Gastroesophageal sphincter (tissue), 4 donors: ENCODE measurements around the gene KDM6B. TPM values are rescaled to one million over a fixed set of nuclear protein-coding genes. Genes with fewer than 3 reads are reported as not detected.

Experiments
- ATAC-seq: fragments of 150-250 bp; one replicate; pipeline ENCODE4 v1.9.1; 2016; ENCODE audit warnings: mild to moderate bottlenecking, moderate library complexity
- H3K27ac ChIP-seq, 4 donors: fragments of 200-600 bp; sonication (generic) in 3 of 4; 1 replicate in 3 of 4; 2 replicates in 1 of 4; pipeline ENCODE4 v1.5.1; 2016 to 2019
- H3K27me3 ChIP-seq: fragments of 200-600 bp; sonication (generic); one replicate; pipeline ENCODE4 v1.5.1; 2019
- H3K36me3 ChIP-seq, 2 donors: fragments of 200-600 bp; sonication (generic); one replicate each; pipeline ENCODE4 v1.5.1; 2019; ENCODE audit warnings: control low read depth in 1 of 2
- H3K4me1 ChIP-seq, 3 donors: fragments of 200-600 bp; sonication (generic); 1 replicate in 2 of 3; 2 replicates in 1 of 3; pipeline ENCODE4 v1.5.1; 2016 to 2019; ENCODE audit warnings: control low read depth in 2 of 3
- H3K4me3 ChIP-seq, 2 donors: fragments of 200-600 bp; sonication (generic); one replicate each; pipeline ENCODE4 v1.5.1; 2019; ENCODE audit warnings: mild to moderate bottlenecking in 1 of 2, moderate library complexity in 1 of 2
- H3K9me3 ChIP-seq, 3 donors: fragments of 200-600 bp; sonication (generic); one replicate each; pipeline ENCODE4 v1.5.1; 2017 to 2019; ENCODE audit warnings: control low read depth in 2 of 3
- EP300 ChIP-seq: sonication (generic); formaldehyde crosslinking; IDR thresholded peaks from one replicate; pipeline ENCODE4 v1.6.1; 2017; ENCODE audit warnings: antibody characterized with exemption, mild to moderate bottlenecking
- POLR2A ChIP-seq, 2 donors: fragments of 450-650 bp; IDR thresholded peaks; one replicate each; pipeline ENCODE4 v1.6.1; 2017; ENCODE audit warnings: antibody characterized with exemption in 2 of 2, mild to moderate bottlenecking in 2 of 2, moderate library complexity in 1 of 2
- POLR2AphosphoS5 ChIP-seq: sonication (generic); formaldehyde crosslinking; IDR thresholded peaks from one replicate; pipeline ENCODE4 v1.6.1; 2017; ENCODE audit warnings: antibody characterized with exemption
- WGBS, 2 donors: methylation state at CpG; one replicate each; pipeline ENCODE4 v1.1.5; 2018; ENCODE audit warnings: low coverage in 1 of 2; 5-methylcytosine and 5-hydroxymethylcytosine counted together
- total RNA-seq, 4 donors: library from RNA; depleted of rRNA; stranded (reverse); fragments of >200 nt; gene quantifications; one replicate each; pipeline ENCODE4 v1.1.0, GENCODE V29; 2016
- TF ChIP-seq, protein P1 (sequence below), 4 experiments: fragments of 200-600 bp in 2 of 4; fragments of 450-650 bp in 2 of 4; sonication (generic) in 1 of 4; IDR thresholded peaks; one replicate each; pipeline ENCODE4 v1.5.1; 2017 to 2019; ENCODE audit warnings: antibody characterized with exemption in 4 of 4, mild to moderate bottlenecking in 2 of 4, moderate library complexity in 2 of 4

The KDM6B gene
- total RNA-seq, 4 donors from 2014 or later: 5.7 to 16.2 (median 15.6) TPM

DNA sequence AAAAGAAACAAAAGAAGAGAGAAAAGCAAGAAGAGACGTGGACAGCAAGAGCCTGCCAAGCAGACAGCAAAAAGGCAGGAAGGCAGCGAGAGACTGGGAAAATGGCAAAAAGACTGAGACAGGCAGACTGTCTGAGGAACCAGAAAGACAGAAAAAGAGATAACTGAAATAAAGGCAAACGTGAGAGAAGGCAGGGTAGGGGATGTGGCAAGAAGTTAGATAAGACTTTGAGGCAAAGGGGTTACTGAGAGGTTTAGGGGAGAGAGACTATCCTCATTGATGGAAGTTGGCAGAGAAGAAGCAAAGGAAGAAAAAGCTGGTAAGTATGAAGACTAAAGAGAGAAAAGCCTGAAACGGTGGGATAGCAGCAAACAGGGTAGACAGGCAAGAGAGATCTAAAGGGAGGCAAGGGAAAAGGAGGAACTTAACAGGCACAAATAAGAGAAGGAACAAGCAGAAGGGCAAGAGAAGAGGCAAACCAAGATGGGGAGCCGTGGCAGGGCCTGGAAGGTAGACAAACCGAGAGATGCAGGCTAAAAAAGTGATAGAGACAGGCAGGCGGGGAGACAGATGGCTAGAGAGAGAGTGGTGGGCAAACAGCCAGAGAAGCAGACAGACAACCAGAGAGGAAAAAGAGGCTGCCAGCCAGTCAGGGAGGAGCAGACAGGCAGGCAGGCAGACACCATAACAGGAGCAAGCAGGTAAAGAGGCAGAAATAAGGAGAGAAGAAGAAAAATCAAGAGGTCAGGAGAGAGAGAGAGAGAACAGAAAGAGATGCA lies 47.4 kb downstream of the KDM6B start:
- no peak for TF ChIP-seq EP300
- no peak for TF ChIP-seq POLR2A (IDR thresholded peaks at IDR 0.05)
- no peak for TF ChIP-seq POLR2AphosphoS5
- TF ChIP-seq, protein P1, sequence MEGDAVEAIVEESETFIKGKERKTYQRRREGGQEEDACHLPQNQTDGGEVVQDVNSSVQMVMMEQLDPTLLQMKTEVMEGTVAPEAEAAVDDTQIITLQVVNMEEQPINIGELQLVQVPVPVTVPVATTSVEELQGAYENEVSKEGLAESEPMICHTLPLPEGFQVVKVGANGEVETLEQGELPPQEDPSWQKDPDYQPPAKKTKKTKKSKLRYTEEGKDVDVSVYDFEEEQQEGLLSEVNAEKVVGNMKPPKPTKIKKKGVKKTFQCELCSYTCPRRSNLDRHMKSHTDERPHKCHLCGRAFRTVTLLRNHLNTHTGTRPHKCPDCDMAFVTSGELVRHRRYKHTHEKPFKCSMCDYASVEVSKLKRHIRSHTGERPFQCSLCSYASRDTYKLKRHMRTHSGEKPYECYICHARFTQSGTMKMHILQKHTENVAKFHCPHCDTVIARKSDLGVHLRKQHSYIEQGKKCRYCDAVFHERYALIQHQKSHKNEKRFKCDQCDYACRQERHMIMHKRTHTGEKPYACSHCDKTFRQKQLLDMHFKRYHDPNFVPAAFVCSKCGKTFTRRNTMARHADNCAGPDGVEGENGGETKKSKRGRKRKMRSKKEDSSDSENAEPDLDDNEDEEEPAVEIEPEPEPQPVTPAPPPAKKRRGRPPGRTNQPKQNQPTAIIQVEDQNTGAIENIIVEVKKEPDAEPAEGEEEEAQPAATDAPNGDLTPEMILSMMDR (IDR thresholded peaks at IDR 0.05): no peak
- H3K27ac ChIP-seq: peak overlapping the region in 2 of 4 donors; percentile 87 to 95
- H3K36me3 ChIP-seq: peaks cover 0 to 16% of the 10 kb centered on the region in 2 donors
- no peaks in the 10 kb centered on the region for H3K27me3 ChIP-seq
- no peak overlapping the region for H3K4me3 ChIP-seq
- no peak for ATAC-seq
- H3K4me1 ChIP-seq: peaks cover 0 to 47% (median 15%) of the 10 kb centered on the region in 3 donors
- 24 to 33% methylated on average over 6 to 7 of the region's 7 CpGs for WGBS, 2 donors
- H3K9me3 ChIP-seq: no peaks in the 10 kb centered on the region

DNA sequence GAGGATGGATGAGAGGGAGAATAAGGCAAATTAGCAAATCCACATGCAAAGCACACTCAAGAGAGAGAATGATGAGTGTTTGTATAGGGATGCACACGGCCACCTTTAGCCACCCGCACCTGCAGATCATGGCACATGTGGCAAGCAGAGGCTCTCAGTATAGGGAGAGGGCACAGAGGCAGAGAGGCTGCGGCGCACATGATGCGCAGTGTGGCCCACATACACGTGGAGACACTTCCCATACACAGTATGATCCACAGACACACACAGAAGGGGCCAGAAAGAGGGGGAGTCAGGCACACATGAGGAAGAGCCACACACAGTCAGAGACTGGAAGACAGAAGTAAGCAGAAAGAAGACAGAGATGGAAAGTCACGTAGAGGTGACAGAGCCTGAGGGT lies 48.1 kb downstream of the KDM6B start:
- Histone ChIP-seq H3K4me3 (no peak overlapping the region), H3K4me1 (peaks cover 0 to 54% (median 21%) of the 10 kb centered on the region in 3 donors), H3K36me3 (peaks cover 0 to 16% of the 10 kb centered on the region in 2 donors), H3K27ac (peak overlapping the region in 2 of 4 donors; percentile 87 to 95), H3K9me3 (no peaks in the 10 kb centered on the region), H3K27me3 (no peaks in the 10 kb centered on the region)
- TF ChIP-seq POLR2AphosphoS5 (no peak), EP300 (no peak), POLR2A (IDR thresholded peaks at IDR 0.05) (no peak)
- WGBS, 2 donors: 40 to 46% methylated on average over 3 to 7 of the region's 7 CpGs
- ATAC-seq: no peak

DNA sequence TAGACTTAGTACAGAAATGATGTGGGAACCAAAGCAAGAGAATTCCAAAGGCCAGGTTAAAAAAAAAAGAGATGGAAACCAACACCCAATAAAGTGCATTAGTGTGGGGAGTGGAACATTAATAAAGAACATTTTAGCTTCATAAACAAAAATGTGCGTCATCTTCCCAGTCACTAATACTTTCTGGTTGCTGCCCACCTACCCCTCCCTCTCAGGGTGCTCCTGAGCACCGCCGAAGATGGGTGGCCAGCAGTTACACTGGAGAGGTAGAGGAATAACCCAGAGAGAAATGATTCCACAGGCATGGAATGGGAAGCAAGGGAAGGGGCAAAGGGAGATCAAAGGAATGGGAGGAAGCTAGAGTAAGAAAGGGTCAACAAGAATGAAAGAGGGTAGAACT lies 48.6 kb downstream of the KDM6B start:
- Histone ChIP-seq H3K36me3 (peaks cover 0 to 16% of the 10 kb centered on the region in 2 donors), H3K27me3 (no peaks in the 10 kb centered on the region), H3K9me3 (no peaks in the 10 kb centered on the region), H3K4me1 (peaks cover 0 to 59% (median 22%) of the 10 kb centered on the region in 3 donors), H3K27ac (peak overlapping the region in 3 of 4 donors; percentile 37 to 95 (median 87)), H3K4me3 (no peak overlapping the region)
- no peak for ATAC-seq
- no peak for TF ChIP-seq POLR2A (IDR thresholded peaks at IDR 0.05)
- no peak for TF ChIP-seq POLR2AphosphoS5
- no peak for TF ChIP-seq EP300
- TF ChIP-seq, protein P1 (IDR thresholded peaks at IDR 0.05): no peak
- 67 to 79% methylated on average over 1 to 3 of the region's 3 CpGs for WGBS, 2 donors

Other genes starting within 250 kb of the KDM6B start
- gene SOX15, start 244.1 kb upstream of the KDM6B start, total RNA-seq: 1 to 10 TPM; 5.1 to 9.0 (median 5.9) TPM
- 10 to 100 TPM; 39.3 to 54.6 (median 47.4) TPM for gene FXR2, start 219.3 kb upstream of the KDM6B start, total RNA-seq
- gene SAT2, start 206.4 kb upstream of the KDM6B start, total RNA-seq: 10 to 100 TPM; 50.6 to 72.3 (median 62.3) TPM
- 1 to 10 TPM in 1 of 4 donors, under 1 TPM in 1, not detected in 2; 0.40 to 3.0 TPM for gene SHBG, start 204.1 kb upstream of the KDM6B start, total RNA-seq
- 1 to 10 TPM in 3 of 4 donors, under 1 TPM in 1; 0.77 to 3.6 (median 2.3) TPM for gene ATP1B2, start 183.3 kb upstream of the KDM6B start, total RNA-seq
- 10 to 100 TPM; 14.7 to 16.3 (median 15.6) TPM for gene TP53, start 146.7 kb upstream of the KDM6B start, total RNA-seq
- 1 to 10 TPM; 2.8 to 4.7 (median 3.9) TPM for gene WRAP53, start 145.7 kb upstream of the KDM6B start, total RNA-seq
- under 1 TPM in 2 of 4 donors, not detected in 2; 0.27 to 0.52 TPM for gene EFNB3, start 129.0 kb upstream of the KDM6B start, total RNA-seq
- gene DNAH2, start 116.5 kb upstream of the KDM6B start, total RNA-seq: under 1 TPM in 2 of 4 donors, not detected in 2; 0.08 to 0.31 TPM
- 10 to 100 TPM in 3 of 4 donors, 1 to 10 TPM in 1; 6.5 to 41.6 (median 29.6) TPM for gene TMEM88, start 20.8 kb downstream of the KDM6B start, total RNA-seq
- 10 to 100 TPM; 60.5 to 84.7 (median 69.8) TPM for gene NAA38, start 23.3 kb downstream of the KDM6B start, total RNA-seq
- gene CYB5D1, start 23.8 kb downstream of the KDM6B start, total RNA-seq: 10 to 100 TPM; 12.0 to 18.7 (median 13.7) TPM
- 100 to 1,000 TPM in 3 of 4 donors, 10 to 100 TPM in 1; 56.7 to 134 (median 120) TPM for gene CHD3, start 54.6 kb downstream of the KDM6B start, total RNA-seq
- gene RNF227, start 82.1 kb downstream of the KDM6B start, total RNA-seq: 1 to 10 TPM; 1.6 to 5.4 (median 2.1) TPM
- 1 to 10 TPM in 1 of 4 donors, under 1 TPM in 1, not detected in 2; 0.58 to 1.3 TPM for gene KCNAB3, start 95.6 kb downstream of the KDM6B start, total RNA-seq
- gene TRAPPC1, start 97.7 kb downstream of the KDM6B start, total RNA-seq: 10 to 100 TPM; 20.9 to 44.2 (median 29.0) TPM
- gene CNTROB, start 98.0 kb downstream of the KDM6B start, total RNA-seq: 10 to 100 TPM; 15.6 to 31.8 (median 18.2) TPM
- not detected for gene GUCY2D, start 168.4 kb downstream of the KDM6B start, total RNA-seq
- 1 to 10 TPM in 3 of 4 donors, under 1 TPM in 1; 0.69 to 5.6 (median 2.8) TPM for gene ALOX15B, start 204.8 kb downstream of the KDM6B start, total RNA-seq